Endothelial cell of umbilical vein (primary cell): ENCODE results near the gene PDE6B.

ENCODE experiments used
- CTCF ChIP-seq, 2 donors: IDR thresholded peaks; 1 replicate in 1 of 2; 2 replicates in 1 of 2; pipeline ENCODE4 v1.5.1; 2011; ENCODE audit warnings: low read length in 2 of 2, mild to moderate bottlenecking in 2 of 2, moderate library complexity in 2 of 2, control low read depth in 1 of 2, inconsistent platforms in 1 of 2, low read depth in 1 of 2; ENCODE audit not compliant: insufficient read depth in 1 of 2; ENCODE audit errors: extremely low read depth in 1 of 2
- EZH2 ChIP-seq: IDR thresholded peaks from 2 replicates; pipeline ENCODE4 v1.6.1; 2012; ENCODE audit warnings: borderline replicate concordance, low read depth, mild to moderate bottlenecking, moderate library complexity, low read length, inconsistent platforms; ENCODE audit not compliant: severe bottlenecking

GRCh38 chr4:707929-708630, 82.7 kb downstream of the PDE6B start:
- TF ChIP-seq EZH2 (no peak), CTCF (IDR thresholded peaks at IDR 0.05; ENCODE audit: extremely low read depth in 1 of 2, insufficient read depth in 1 of 2, low read depth in 1 of 2, low read length in 2 of 2) (no peak)
